IMR-90 (cell line): ENCODE results near the gene OR2H2. TPM values are rescaled to one million over a fixed set of nuclear protein-coding genes. Genes with fewer than 3 reads are reported as not detected.

Experiments
- ATAC-seq: fragments of 200-7000 bp; cut with Tn5 transposase; 2 replicates; pipeline ENCODE4 v1.9.1; 2020; ENCODE audit warnings: low read depth, mild to moderate bottlenecking, moderate library complexity
- BruUV-seq: library from RNA; stranded (reverse); fragments of 400-500 nt; replicated peaks from 2 replicates; lab custom pipeline; 2021; lab: Mats Ljungman, UMichigan
- CTCF ChIA-PET: fragments of 300-600 bp; formaldehyde crosslinking; extraction: SDS; loops from one replicate; lab custom pipeline; 2021; ENCODE audit warnings: antibody characterized with exemption; lab: Yijun Ruan, JAX
- POLR2A ChIA-PET: fragments of 300-600 bp; sonication (Branson Sonifier 250); formaldehyde crosslinking; loops from one replicate; lab custom pipeline; 2022; ENCODE audit warnings: antibody characterized with exemption; ENCODE audit not compliant: unreplicated experiment; lab: Charles Lee
- DNase-seq: peaks from one replicate; pipeline ENCODE4 v3.0.0; 2013
- H2AFZ ChIP-seq: replicated peaks from 2 replicates; pipeline ENCODE3; 2013; ENCODE audit warnings: low read length, mild to moderate bottlenecking; ENCODE audit not compliant: poor library complexity
- H2AK5ac ChIP-seq: 2 replicates; pipeline ENCODE4 v1.6.1; 2013; ENCODE audit warnings: low read depth, low read length, inconsistent platforms
- H2AK9ac ChIP-seq: replicated peaks from 2 replicates; pipeline ENCODE3; 2013; ENCODE audit warnings: mild to moderate bottlenecking, low read depth, low read length, moderate library complexity; ENCODE audit not compliant: poor library complexity
- H2BK120ac ChIP-seq: 2 replicates; pipeline ENCODE4 v1.6.1; 2013; ENCODE audit warnings: low read depth, low read length, inconsistent platforms
- H2BK15ac ChIP-seq: 3 replicates; pipeline ENCODE4 v1.6.1; 2013; ENCODE audit warnings: low read depth, low read length, inconsistent platforms
- H2BK20ac ChIP-seq: 2 replicates; pipeline ENCODE4 v1.6.1; 2013; ENCODE audit warnings: low read depth, mild to moderate bottlenecking, inconsistent platforms, low read length, moderate library complexity
- H2BK5ac ChIP-seq: 2 replicates; pipeline ENCODE4 v1.6.1; 2013; ENCODE audit warnings: mild to moderate bottlenecking, low read depth, low read length, inconsistent platforms; ENCODE audit not compliant: poor library complexity, severe bottlenecking
- H3K14ac ChIP-seq: replicated peaks from 2 replicates; pipeline ENCODE4 v1.6.1; 2013; ENCODE audit warnings: low read depth, low read length, inconsistent platforms
- H3K18ac ChIP-seq: 2 replicates; pipeline ENCODE4 v1.6.1; 2013; ENCODE audit warnings: low read depth, low read length, control low read depth
- H3K23ac ChIP-seq: 2 replicates; pipeline ENCODE4 v1.6.1; 2013; ENCODE audit warnings: low read depth, low read length, inconsistent platforms
- H3K27ac ChIP-seq: 2 replicates; pipeline ENCODE4 v1.5.1; 2013; ENCODE audit warnings: mild to moderate bottlenecking, control low read depth, low read length; ENCODE audit not compliant: insufficient read depth
- H3K27me3 ChIP-seq: 2 replicates; pipeline ENCODE4 v1.6.1; 2013; ENCODE audit warnings: low read length; ENCODE audit not compliant: control insufficient read depth, insufficient read depth
- H3K36me3 ChIP-seq: 2 replicates; pipeline ENCODE4 v1.6.1; 2013; ENCODE audit warnings: low read length, mixed read lengths; ENCODE audit not compliant: control insufficient read depth, insufficient read depth
- H3K4ac ChIP-seq: 2 replicates; pipeline ENCODE4 v1.6.1; 2013; ENCODE audit warnings: low read depth, low read length, inconsistent platforms
- H3K4me1 ChIP-seq: 2 replicates; pipeline ENCODE4 v1.6.1; 2013; ENCODE audit warnings: low read length, mixed read lengths; ENCODE audit not compliant: control insufficient read depth, insufficient read depth
- H3K4me2 ChIP-seq: 2 replicates; pipeline ENCODE4 v1.6.1; 2013; ENCODE audit warnings: low read depth, mild to moderate bottlenecking, control low read depth, low read length, moderate library complexity
- H3K4me3 ChIP-seq: 2 replicates; pipeline ENCODE4 v1.5.1; 2013; ENCODE audit warnings: low read depth, mild to moderate bottlenecking, control low read depth, low read length, moderate library complexity; ENCODE audit not compliant: insufficient read depth
- H3K56ac ChIP-seq: 2 replicates; pipeline ENCODE4 v1.6.1; 2013; ENCODE audit warnings: low read length, inconsistent platforms; ENCODE audit not compliant: insufficient read depth; ENCODE audit errors: extremely low read depth
- H3K79me1 ChIP-seq, 2 experiments: 2 replicates each; pipeline ENCODE4 v1.6.1; 2013; ENCODE audit warnings: low read length in 2 of 2, inconsistent platforms in 1 of 2, low read depth in 1 of 2
- H3K9ac ChIP-seq: 2 replicates; pipeline ENCODE4 v1.6.1; 2013; ENCODE audit warnings: low read depth, low read length, control low read depth
- H3K9me1 ChIP-seq: 2 replicates; pipeline ENCODE4 v1.6.1; 2013; ENCODE audit warnings: low read length, inconsistent platforms; ENCODE audit not compliant: insufficient read depth
- H3K9me3 ChIP-seq: 2 replicates; pipeline ENCODE4 v1.6.1; 2013; ENCODE audit warnings: low read length; ENCODE audit not compliant: control insufficient read depth, insufficient read depth
- H4K20me1 ChIP-seq: 2 replicates; pipeline ENCODE4 v1.6.1; 2013; ENCODE audit warnings: low read length, inconsistent platforms; ENCODE audit not compliant: insufficient read depth
- H4K5ac ChIP-seq: 2 replicates; pipeline ENCODE4 v1.6.1; 2013; ENCODE audit warnings: mild to moderate bottlenecking, low read depth, low read length, control low read depth
- H4K8ac ChIP-seq, 2 experiments: 2 replicates each; pipeline ENCODE4 v1.6.1; 2013; ENCODE audit warnings: low read depth in 2 of 2, low read length in 2 of 2, control low read depth in 1 of 2, inconsistent platforms in 1 of 2
- H4K91ac ChIP-seq: 2 replicates; pipeline ENCODE4 v1.6.1; 2013; ENCODE audit warnings: low read depth, low read length, inconsistent platforms; ENCODE audit not compliant: insufficient read depth
- BHLHE40 ChIP-seq: fragments of 150-350 bp; IDR thresholded peaks from 2 replicates; pipeline ENCODE4 v1.6.1; 2016; ENCODE audit warnings: mild to moderate bottlenecking, low read depth, low read length
- CHD1 ChIP-seq: IDR thresholded peaks from 2 replicates; pipeline ENCODE4 v1.6.1; 2012; ENCODE audit warnings: low read depth, low read length, improper control_type of control experiment
- CTCF ChIP-seq: conservative IDR thresholded peaks from 2 replicates; pipeline ENCODE4 v1.5.1; 2012; ENCODE audit warnings: mild to moderate bottlenecking, low read depth, low read length, improper control_type of control experiment
- ELK1 ChIP-seq: fragments of 150-350 bp; IDR thresholded peaks from 2 replicates; pipeline ENCODE4 v1.6.1; 2016; ENCODE audit warnings: low read depth, mild to moderate bottlenecking, low read length, moderate library complexity, borderline replicate concordance
- FOS ChIP-seq: fragments of 150-350 bp; IDR thresholded peaks from 2 replicates; pipeline ENCODE4 v1.6.1; 2016; ENCODE audit warnings: low read depth, low read length
- MAFK ChIP-seq: IDR thresholded peaks from 2 replicates; pipeline ENCODE4 v1.6.1; 2012; ENCODE audit warnings: low read depth, low read length, improper control_type of control experiment
- MXI1 ChIP-seq: IDR thresholded peaks from 2 replicates; pipeline ENCODE4 v1.6.1; 2012; ENCODE audit warnings: low read depth, mild to moderate bottlenecking, low read length, moderate library complexity, borderline replicate concordance
- POLR2A ChIP-seq: IDR thresholded peaks from 2 replicates; pipeline ENCODE4 v1.6.1; 2012; ENCODE audit warnings: mild to moderate bottlenecking, low read depth, low read length
- RCOR1 ChIP-seq: IDR thresholded peaks from 2 replicates; pipeline ENCODE4 v1.6.1; 2012; ENCODE audit warnings: mild to moderate bottlenecking, low read length, improper control_type of control experiment; ENCODE audit not compliant: insufficient replicate concordance
- USF2 ChIP-seq: fragments of 150-350 bp; IDR thresholded peaks from 2 replicates; pipeline ENCODE4 v1.6.1; 2017; ENCODE audit warnings: mild to moderate bottlenecking, antibody characterized with exemption, low read length, low read depth
- WGBS, 2 experiments: methylation state at CpG; one replicate each; pipeline versions ENCODE4 v1.1.5 to v1.1.7; 2013; ENCODE audit warnings: missing lambda C conversion rate in 2 of 2; ENCODE audit not compliant: insufficient read length in 1 of 2; ENCODE audit errors: extremely low coverage in 2 of 2; 5-methylcytosine and 5-hydroxymethylcytosine counted together
- dilution Hi-C: fragments of 300-500 bp; cut with HindIII; formaldehyde crosslinking; loops from one replicate; pipeline ENCODE4 v1.14.3; 2018; ENCODE audit warnings: low sequenced_read_pairs; ENCODE audit not compliant: unreplicated experiment
- in situ Hi-C: fragments of 300-500 bp; cut with MboI; formaldehyde crosslinking; loops from 3 replicates; pipeline ENCODE4 v1.14.3; 2019; ENCODE audit warnings: low sequenced_read_pairs, inconsistent platforms, mixed read lengths
- intact Hi-C: fragments of 100-400 bp; cut with micrococcal nuclease; formaldehyde crosslinking; loops from 2 replicates; pipeline ENCODE4 v1.10.0; 2022
- polyA plus RNA-seq, 3 experiments: library from polyadenylated mRNA; depleted of rRNA; stranded (reverse); fragments of >200 nt; gene quantifications; 2 replicates each; pipeline ENCODE4 v1.2.3, GENCODE V29; 2012; ENCODE audit warnings: low replicate concordance in 1 of 3
- total RNA-seq: library from RNA; depleted of rRNA; stranded (reverse); fragments of >200 nt; gene quantifications from 2 replicates; pipeline ENCODE4 v1.2.3, GENCODE V29; 2012

The OR2H2 gene
- total and polyA plus RNA-seq, 2 of the 4 experiments (the other 2 are of a cell fraction) = not detected

- no peaks in the 10 kb centered on the region for H4K20me1 ChIP-seq
- no peak overlapping the region for H2AK5ac ChIP-seq
- H3K56ac ChIP-seq = no peak overlapping the region
- H3K36me3 ChIP-seq = no peaks in the 10 kb centered on the region
- H4K5ac ChIP-seq = no peak overlapping the region
- in situ Hi-C loops (loop anchor here (10.0 kb wide), 1 partner anchor 906 kb away; no protein-coding TSS in a partner anchor), dilution Hi-C loops (no loop called here), intact Hi-C loops (no loop called here)
- no peak overlapping the region for H2BK5ac ChIP-seq
- no peaks in the 10 kb centered on the region for H3K27me3 ChIP-seq
- no peak overlapping the region for H3K18ac ChIP-seq
- no peak overlapping the region for H2AK9ac ChIP-seq
- H3K9me1 ChIP-seq = no peaks in the 10 kb centered on the region
- WGBS, 2 experiments = no CpG with 5 or more reads among the region's 4 CpGs
- no peak for DNase-seq
- H3K23ac ChIP-seq = no peak overlapping the region
- BruUV-seq = no TSS peak
- no peak overlapping the region for H2BK120ac ChIP-seq
- POLR2A ChIA-PET = interaction anchor here (0.6 kb wide), 1 partner anchor 34 kb away, joined by 3 read pairs; no protein-coding TSS in a partner anchor
- H3K14ac ChIP-seq = no peak overlapping the region
- H2BK20ac ChIP-seq = no peak overlapping the region
- ATAC-seq = no peak
- no peak overlapping the region for H2BK15ac ChIP-seq
- no peak overlapping the region for H3K4me3 ChIP-seq
- CTCF ChIA-PET = interaction anchor here (1.5 kb wide), 1 partner anchor 7 kb away, joined by 5 read pairs; no protein-coding TSS in a partner anchor
- H3K9ac ChIP-seq = no peak overlapping the region
- no peak overlapping the region for H3K4ac ChIP-seq
- no peaks in the 10 kb centered on the region for H3K9me3 ChIP-seq
- no peak overlapping the region for H4K8ac ChIP-seq
- no peaks in the 10 kb centered on the region for H3K79me1 ChIP-seq
- no peak overlapping the region for H4K91ac ChIP-seq
- H3K27ac ChIP-seq = no peak overlapping the region
- H3K4me1 ChIP-seq = no peaks in the 10 kb centered on the region
- no peak for TF ChIP-seq FOS
- no peak for TF ChIP-seq USF2
- TF ChIP-seq MXI1 = no peak
- TF ChIP-seq BHLHE40 = no peak
- TF ChIP-seq POLR2A = no peak
- TF ChIP-seq CTCF = no peak
- no peak for TF ChIP-seq MAFK
- no peak for TF ChIP-seq CHD1
- TF ChIP-seq ELK1 = no peak
- no peak for TF ChIP-seq RCOR1
- H2AFZ ChIP-seq = no peak overlapping the region
- H3K4me2 ChIP-seq = no peak overlapping the region
Observed at GRCh38 chr6:29590218-29590808, 5.4 kb downstream of the OR2H2 start.
